Activated CD4-positive, alpha-beta T cell treated with anti-CD3 and anti-CD28 coated beads, Interleukin-2, amount 10 ng/mL, durations not matched to agents 24 days and 14 days (primary cell): ENCODE results near the gene ATG101. TPM values are rescaled to one million over a fixed set of nuclear protein-coding genes. Genes with fewer than 3 reads are reported as not detected.

Experiments
- DNase-seq: peaks from one replicate; pipeline ENCODE4 v3.0.0; 2022
- H3K27ac Mint-ChIP-seq: one replicate; pipeline ENCODE4 v1.8.0; 2022; ENCODE audit warnings: mild to moderate bottlenecking, mixed read lengths
- H3K27me3 Mint-ChIP-seq: one replicate; pipeline ENCODE4 v1.8.0; 2022; ENCODE audit warnings: mixed read lengths
- H3K36me3 Mint-ChIP-seq: one replicate; pipeline ENCODE4 v1.8.0; 2022; ENCODE audit warnings: low read depth, mild to moderate bottlenecking, mixed read lengths
- H3K4me1 Mint-ChIP-seq: one replicate; pipeline ENCODE4 v1.8.0; 2021; ENCODE audit warnings: mixed read lengths
- H3K4me3 Mint-ChIP-seq: one replicate; pipeline ENCODE4 v1.8.0; 2022; ENCODE audit warnings: mild to moderate bottlenecking, moderate library complexity, mixed read lengths
- H3K9me3 Mint-ChIP-seq: one replicate; pipeline ENCODE4 v1.8.0; 2021; ENCODE audit warnings: mixed read lengths
- intact Hi-C: fragments of 100-400 bp; cut with micrococcal nuclease; formaldehyde crosslinking; loops from one replicate; pipeline ENCODE4 v1.15.1; 2023
- total RNA-seq: library from RNA; stranded (reverse); gene quantifications from 2 replicates; pipeline ENCODE4 v1.2.3, GENCODE V29; 2022

ATG101 gene
- total RNA-seq, 1 donor from 2014 or later: 51.2 TPM

- DNase-seq: no peak
- no peaks in the 10 kb centered on the region for H3K9me3 Mint-ChIP-seq
- peaks cover 5% of the 10 kb centered on the region for H3K27me3 Mint-ChIP-seq
- peaks cover 10% of the 10 kb centered on the region for H3K36me3 Mint-ChIP-seq
- intact Hi-C loops: no loop called here
- H3K27ac Mint-ChIP-seq: peak overlapping the region; percentile 91
- peak overlapping the region; percentile 97 for H3K4me3 Mint-ChIP-seq
- peaks cover 43% of the 10 kb centered on the region for H3K4me1 Mint-ChIP-seq
Measured at GRCh38 chr12:52049286-52049685, 20.5 kb upstream of the ATG101 start.

- intact Hi-C loops: loop anchor here (5.0 kb wide), 2 partner anchors 193 to 958 kb away; partner anchors contain the start of gene EIF4B
- peaks cover 44% of the 10 kb centered on the region for H3K4me1 Mint-ChIP-seq
- peak overlapping the region; percentile 91 for H3K27ac Mint-ChIP-seq
- H3K4me3 Mint-ChIP-seq: peak overlapping the region; percentile 97
- DNase-seq: no peak
- H3K9me3 Mint-ChIP-seq: no peaks in the 10 kb centered on the region
- H3K36me3 Mint-ChIP-seq: peaks cover 13% of the 10 kb centered on the region
- H3K27me3 Mint-ChIP-seq: peaks cover 5% of the 10 kb centered on the region
Measured at GRCh38 chr12:52049688-52050087, 20.1 kb upstream of the ATG101 start.

- Mint-ChIP-seq H3K4me3 (peak overlapping the region; percentile 97), H3K4me1 (peaks cover 44% of the 10 kb centered on the region), H3K9me3 (no peaks in the 10 kb centered on the region), H3K27ac (peak overlapping the region; percentile 91), H3K27me3 (peaks cover 5% of the 10 kb centered on the region), H3K36me3 (peaks cover 14% of the 10 kb centered on the region)
- no peak for DNase-seq
- intact Hi-C loops: loop anchor here (5.0 kb wide), 2 partner anchors 192 to 957 kb away; partner anchors contain the start of gene EIF4B
Measured at GRCh38 chr12:52050116-52050757, 19.5 kb upstream of the ATG101 start.

- Mint-ChIP-seq H3K4me3 (peak within 1 kb of the TSS; percentile 97), H3K9me3 (no peaks in the 10 kb centered on the region), H3K4me1 (peaks cover 40% of the 10 kb centered on the region), H3K27ac (peak within 1 kb of the TSS; percentile 95), H3K36me3 (peaks cover 18% of the 10 kb centered on the region), H3K27me3 (peaks cover 5% of the 10 kb centered on the region)
- DNase-seq: peak; percentile 100
- intact Hi-C loops: loop anchor here (1.0 to 5.0 kb wide), 8 partner anchors 14 to 956 kb away; partner anchors contain the start of genes ATG101, EIF4B and TAMALIN
Measured at GRCh38 chr12:52050758-52051541, 18.8 kb upstream of the ATG101 start, which contains the start of gene NR4A1. Gene NR4A1 (plus strand): TSS chr12:52051442. CDS start chr12:52054329, 2,887 bp downstream.

GRCh38 chr12:52052468-52053186, 17.2 kb upstream of the ATG101 start:
- Mint-ChIP-seq H3K27ac (no peak overlapping the region), H3K4me1 (peaks cover 38% of the 10 kb centered on the region), H3K27me3 (peaks cover 5% of the 10 kb centered on the region), H3K36me3 (peaks cover 32% of the 10 kb centered on the region), H3K4me3 (peak overlapping the region; percentile 97), H3K9me3 (no peaks in the 10 kb centered on the region)
- intact Hi-C loops: loop anchor here (5.0 kb wide), 2 partner anchors 190 to 955 kb away; partner anchors contain the start of gene EIF4B
- peak; percentile 81 for DNase-seq

GRCh38 chr12:52053536-52054209, 16.1 kb upstream of the ATG101 start:
- Mint-ChIP-seq H3K27ac (no peak overlapping the region), H3K27me3 (peaks cover 5% of the 10 kb centered on the region), H3K36me3 (peaks cover 37% of the 10 kb centered on the region), H3K4me3 (peak overlapping the region; percentile 97), H3K9me3 (no peaks in the 10 kb centered on the region), H3K4me1 (peaks cover 38% of the 10 kb centered on the region)
- intact Hi-C loops: loop anchor here (5.0 kb wide), 2 partner anchors 189 to 954 kb away; partner anchors contain the start of gene EIF4B
- no peak for DNase-seq

GRCh38 chr12:52054231-52054832, 15.4 kb upstream of the ATG101 start:
- Mint-ChIP-seq H3K27ac (peak overlapping the region; percentile 62), H3K4me3 (peak overlapping the region; percentile 63), H3K27me3 (peaks cover 3% of the 10 kb centered on the region), H3K4me1 (peaks cover 35% of the 10 kb centered on the region), H3K36me3 (peaks cover 42% of the 10 kb centered on the region), H3K9me3 (no peaks in the 10 kb centered on the region)
- DNase-seq: no peak
- intact Hi-C loops: loop anchor here (5.0 kb wide), 2 partner anchors 188 to 953 kb away; partner anchors contain the start of gene EIF4B

GRCh38 chr12:52054833-52055730, 14.7 kb upstream of the ATG101 start:
- H3K36me3 Mint-ChIP-seq: peaks cover 49% of the 10 kb centered on the region
- peak overlapping the region; percentile 39 for H3K4me3 Mint-ChIP-seq
- DNase-seq: no peak
- no peak overlapping the region for H3K27ac Mint-ChIP-seq
- intact Hi-C loops: loop anchor here (5.0 kb wide), 2 partner anchors 187 to 952 kb away; partner anchors contain the start of gene EIF4B
- no peaks in the 10 kb centered on the region for H3K27me3 Mint-ChIP-seq
- H3K9me3 Mint-ChIP-seq: no peaks in the 10 kb centered on the region
- H3K4me1 Mint-ChIP-seq: peaks cover 27% of the 10 kb centered on the region

- Mint-ChIP-seq H3K4me3 (no peak overlapping the region), H3K36me3 (peaks cover 49% of the 10 kb centered on the region), H3K27ac (peak overlapping the region; percentile 5), H3K27me3 (no peaks in the 10 kb centered on the region), H3K9me3 (no peaks in the 10 kb centered on the region), H3K4me1 (peaks cover 23% of the 10 kb centered on the region)
- intact Hi-C loops: no loop called here
- no peak for DNase-seq
Measured at GRCh38 chr12:52055731-52056711, 13.8 kb upstream of the ATG101 start.

GRCh38 chr12:52056801-52057637, 12.8 kb upstream of the ATG101 start:
- Mint-ChIP-seq H3K4me3 (no peak overlapping the region), H3K4me1 (peaks cover 18% of the 10 kb centered on the region), H3K9me3 (no peaks in the 10 kb centered on the region), H3K27me3 (no peaks in the 10 kb centered on the region), H3K36me3 (peaks cover 45% of the 10 kb centered on the region), H3K27ac (no peak overlapping the region)
- intact Hi-C loops: no loop called here
- DNase-seq: no peak
